HepG2 (cell line): ENCODE data around the gene TECPR1. TPM values are rescaled to one million over a fixed set of nuclear protein-coding genes. Genes with fewer than 3 reads are reported as not detected.

Source experiments
- ATAC-seq: fragments of 200-7000 bp; cut with Tn5 transposase; 3 replicates; pipeline ENCODE4 v1.9.1; 2020; ENCODE audit warnings: mild to moderate bottlenecking, moderate library complexity
- BruUV-seq: library from RNA; stranded (reverse); fragments of 400-500 nt; replicated peaks from 2 replicates; lab custom pipeline; 2021; lab: Mats Ljungman, UMichigan
- CTCF ChIA-PET: fragments of 300-600 bp; formaldehyde crosslinking; extraction: SDS; loops from one replicate; lab custom pipeline; 2021; ENCODE audit warnings: low total read pairs, inconsistent platforms, low intra/inter-chr PET ratio; lab: Yijun Ruan, JAX
- POLR2A ChIA-PET: fragments of 350-600 bp; sonication (Branson Sonifier 250); formaldehyde crosslinking; loops from one replicate; lab custom pipeline; 2020; ENCODE audit warnings: antibody characterized with exemption, inconsistent platforms; lab: Yijun Ruan, JAX
- DNase-seq: peaks from one replicate; pipeline ENCODE4 v3.0.0-alpha.2; 2015; ENCODE audit warnings: low spot score
- FAIRE-seq: peaks from 3 replicates; lab custom pipeline; 2011; peaks lifted over from hg19 to GRCh38; lab: Jason Lieb, UNC
- H2AFZ ChIP-seq: one replicate; pipeline ENCODE4 v1.6.1; 2011; ENCODE audit warnings: low read length, inconsistent platforms
- H3K27ac ChIP-seq: fragments of 300-600 bp; 3 replicates; pipeline ENCODE4 v1.8.0; 2011; ENCODE audit warnings: mixed run types, mild to moderate bottlenecking, mixed read lengths, low read length, inconsistent platforms; ENCODE audit not compliant: insufficient read depth; ENCODE audit errors: extremely low read length
- H3K27me3 ChIP-seq, 2 experiments: fragments of 200-600 bp in 1 of 2; 2 replicates in 1 of 2; 3 replicates in 1 of 2; pipeline versions ENCODE4 v1.6.0 to v1.8.0; 2011; ENCODE audit warnings: low read length in 2 of 2, mild to moderate bottlenecking in 2 of 2, moderate library complexity in 2 of 2, inconsistent platforms in 1 of 2; ENCODE audit not compliant: insufficient read depth in 2 of 2, control insufficient read depth in 1 of 2
- H3K36me3 ChIP-seq, 2 experiments: fragments of 200-600 bp in 1 of 2; replicated peaks in 1 of 2; 2 replicates in 1 of 2; 3 replicates in 1 of 2; pipeline versions ENCODE4 v1.5.1 to v1.8.0; 2011; ENCODE audit warnings: low read length in 2 of 2, inconsistent platforms in 1 of 2; ENCODE audit not compliant: insufficient read depth in 2 of 2, control insufficient read depth in 1 of 2
- H3K4me1 ChIP-seq: 2 replicates; pipeline ENCODE4 v1.5.1; 2012; ENCODE audit warnings: low read length, inconsistent platforms; ENCODE audit not compliant: insufficient read depth
- H3K4me2 ChIP-seq: 2 replicates; pipeline ENCODE4 v1.6.0; 2011; ENCODE audit warnings: low read depth, low read length, inconsistent platforms
- H3K4me3 ChIP-seq, 3 experiments: fragments of 200-600 bp in 1 of 3; sonication (generic), shearing (Covaris generic) in 1 of 3; replicated peaks in 1 of 3; 2 replicates each; pipeline ENCODE4 v1.5.1; 2011 to 2016; ENCODE audit warnings: low read length in 3 of 3, inconsistent platforms in 2 of 3, low read depth in 2 of 3, mild to moderate bottlenecking in 2 of 3, control low read depth in 1 of 3, mixed read lengths in 1 of 3; ENCODE audit not compliant: insufficient read depth in 1 of 3
- H3K79me2 ChIP-seq: one replicate; pipeline ENCODE4 v1.6.1; 2011; ENCODE audit warnings: low read length, inconsistent platforms; ENCODE audit not compliant: insufficient read depth
- H3K9ac ChIP-seq: 2 replicates; pipeline ENCODE4 v1.6.0; 2011; ENCODE audit warnings: mild to moderate bottlenecking, low read depth, low read length, inconsistent platforms; ENCODE audit not compliant: insufficient read depth
- H3K9me3 ChIP-seq: 2 replicates; pipeline ENCODE4 v1.5.1; 2012; ENCODE audit warnings: mild to moderate bottlenecking, low read length
- H4K20me1 ChIP-seq: 2 replicates; pipeline ENCODE4 v1.6.0; 2011; ENCODE audit warnings: inconsistent platforms, mild to moderate bottlenecking, low read length, moderate library complexity; ENCODE audit not compliant: insufficient read depth
- FOSL2 ChIP-seq: sonication (generic); formaldehyde crosslinking; IDR thresholded peaks from 2 replicates; pipeline ENCODE4 v1.4.0; 2020; ENCODE audit warnings: missing genetic modification reagents
- HDAC6 ChIP-seq: fragments of 200-600 bp; sonication (generic); IDR thresholded peaks from 2 replicates; pipeline ENCODE4 v1.7.0; 2017; ENCODE audit warnings: mild to moderate bottlenecking, antibody characterized with exemption, low read length, low read depth
- HINFP ChIP-seq: sonication (generic); formaldehyde crosslinking; IDR thresholded peaks from 2 replicates; pipeline ENCODE4 v1.4.0; 2020; ENCODE audit warnings: low read depth, mild to moderate bottlenecking, missing genetic modification reagents
- HNRNPH1 ChIP-seq: fragments of 200-400 bp; formaldehyde crosslinking; optimal IDR thresholded peaks from 2 replicates; pipeline ENCODE3; 2017; ENCODE audit warnings: mild to moderate bottlenecking, low read depth, low read length
- MLXIP ChIP-seq: sonication (generic); formaldehyde crosslinking; IDR thresholded peaks from 2 replicates; pipeline ENCODE4 v1.9.0; 2021; ENCODE audit warnings: missing genetic modification reagents, borderline replicate concordance
- SSRP1 ChIP-seq: IDR thresholded peaks from 2 replicates; pipeline ENCODE4 v1.6.1; 2016; ENCODE audit warnings: control low read depth
- ZFP62 ChIP-seq: sonication (generic); formaldehyde crosslinking; IDR thresholded peaks from 2 replicates; pipeline ENCODE4 v1.4.0; 2020; ENCODE audit warnings: missing genetic modification reagents
- ZFP82 ChIP-seq: sonication (generic); formaldehyde crosslinking; IDR thresholded peaks from 2 replicates; pipeline ENCODE4 v1.5.1; 2020; ENCODE audit warnings: mild to moderate bottlenecking, missing genetic modification reagents, borderline replicate concordance
- ZKSCAN1 ChIP-seq: fragments of 150-350 bp; IDR thresholded peaks from 2 replicates; pipeline ENCODE4 v1.6.1; 2014; ENCODE audit warnings: low read length
- ZNF230 ChIP-seq: sonication (generic); formaldehyde crosslinking; IDR thresholded peaks from 2 replicates; pipeline ENCODE4 v1.4.0; 2020; ENCODE audit warnings: mild to moderate bottlenecking, missing genetic modification reagents
- ZNF563 ChIP-seq: sonication (generic); formaldehyde crosslinking; IDR thresholded peaks from 2 replicates; pipeline ENCODE4 v1.8.0; 2022; ENCODE audit warnings: mild to moderate bottlenecking, moderate library complexity, missing genetic modification reagents
- ZNF710 ChIP-seq: sonication (generic); formaldehyde crosslinking; IDR thresholded peaks from 2 replicates; pipeline ENCODE4 v1.5.0; 2020; ENCODE audit warnings: mild to moderate bottlenecking, missing genetic modification reagents, borderline replicate concordance
- ZXDC ChIP-seq: sonication (generic); formaldehyde crosslinking; IDR thresholded peaks from 2 replicates; pipeline ENCODE4 v1.5.0; 2020; ENCODE audit warnings: mild to moderate bottlenecking, missing genetic modification reagents
- WGBS: methylation state at CpG from one replicate; pipeline ENCODE4 v1.1.6; 2017; ENCODE audit warnings: low lambda C conversion rate; 5-methylcytosine and 5-hydroxymethylcytosine counted together
- in situ Hi-C: cut with HindIII; loops from 2 replicates; pipeline ENCODE4 v1.10.0; 2017; ENCODE audit warnings: low pct_unique_long_range_greater_than_20kb; ENCODE audit not compliant: extremely low pct_ligation_motif_present
- intact Hi-C: fragments of 100-400 bp; cut with micrococcal nuclease; formaldehyde crosslinking; loops from one replicate; pipeline ENCODE4 v1.10.0; 2022; ENCODE audit not compliant: unreplicated experiment
- polyA plus RNA-seq, 8 experiments: library from polyadenylated mRNA; depleted of rRNA in 3 of 8; stranded (reverse) in 7 of 8; unstranded in 1 of 8; fragments of >200 nt; fragmentation: Illumina TruSeq in 4 of 8; extraction: Trizol in 4 of 8; gene quantifications; 2 replicates each; pipeline versions ENCODE4 v1.2.1 to v1.2.3, GENCODE V29; 2011 to 2016; ENCODE audit warnings: low read depth in 4 of 8, missing spikeins in 1 of 8, mixed read lengths in 1 of 8; ENCODE audit not compliant: insufficient read depth in 1 of 8
- total RNA-seq, 5 experiments: library from RNA; depleted of rRNA; stranded (reverse); fragments of >200 nt; fragmentation: Illumina TruSeq; extraction: Trizol; gene quantifications; 2 replicates each; pipeline ENCODE4 v1.2.3, GENCODE V29; 2016; ENCODE audit warnings: low read depth in 1 of 5

The TECPR1 gene
- total and polyA plus RNA-seq, 2 of the 13 experiments (the other 11 are each of a cell fraction or from before 2014, with no cell fraction given) = 2.3 to 6.3 TPM

GRCh38 chr7:98202367-98203195 lies 49.5 kb downstream of the TECPR1 start (continued):
- no peak for TF ChIP-seq ZKSCAN1
- TF ChIP-seq HDAC6 = no peak
- no peak for TF ChIP-seq MLXIP
- TF ChIP-seq ZNF710 (CRISPR knock-in tag) = no peak
- TF ChIP-seq, all 625 proteins: peak for 0

- peaks cover 21 to 54% of the 10 kb centered on the region in 2 experiments; a peak in 4 of 5 replicates for H3K36me3 ChIP-seq
- H4K20me1 ChIP-seq = peaks cover 15% of the 10 kb centered on the region; the same call in 1 of the 2 replicates
- ChIA-PET CTCF (no interaction called here), POLR2A (no interaction called here)
- 95% methylated on average over 5 of the region's 6 CpGs for WGBS
- H3K9ac ChIP-seq = no peak overlapping the region
- no peak overlapping the region for H3K4me2 ChIP-seq
- no peak for FAIRE-seq
- H3K4me3 ChIP-seq = no peak overlapping the region
- H3K27ac ChIP-seq = no peak overlapping the region
- BruUV-seq = no TSS peak
- H3K79me2 ChIP-seq = peaks cover 10% of the 10 kb centered on the region
- intact Hi-C loops = no loop called here
- no peak for DNase-seq
- in situ Hi-C loops = no loop called here
- H3K4me1 ChIP-seq = peaks cover 19% of the 10 kb centered on the region
- H2AFZ ChIP-seq = no peak overlapping the region
- no peaks in the 10 kb centered on the region for H3K9me3 ChIP-seq
- H3K27me3 ChIP-seq = no peaks in the 10 kb centered on the region
- ATAC-seq = no peak
- TF ChIP-seq ZXDC (CRISPR knock-in tag) (no peak), ZNF563 (no peak), ZFP62 (CRISPR knock-in tag) (no peak), HINFP (CRISPR knock-in tag) (no peak), HNRNPH1 (no peak), ZFP82 (CRISPR knock-in tag) (no peak), SSRP1 (CRISPR knock-in tag) (no peak), ZNF230 (CRISPR knock-in tag) (no peak), FOSL2 (no peak)
These were observed 51.7 kb downstream of the TECPR1 start for GRCh38 chr7:98200364-98200763.
